BLaER1 treated with 17β-estradiol and CSF1 and Interleukin-3, amounts not matched to agents 10 nM and 100 nM (cell line): ENCODE data around the gene CIP2A.
"Not testable (repeated sequence)": the region's sequence is repeated elsewhere in the genome, so short reads cannot be mapped to it uniquely, and the experiment has no call there.

Experiments
- H3K27ac ChIP-seq, 11 experiments: shearing (Covaris generic); formaldehyde crosslinking; 2 replicates each; pipeline ENCODE4 v1.8.1; 2022
- H3K27me3 ChIP-seq, 11 experiments: shearing (Covaris generic); formaldehyde crosslinking; 2 replicates each; pipeline ENCODE4 v1.8.1; 2022
- H3K36me3 ChIP-seq, 11 experiments: shearing (Covaris generic); formaldehyde crosslinking; 2 replicates each; pipeline ENCODE4 v1.8.1; 2022
- H3K4me1 ChIP-seq, 10 experiments: shearing (Covaris generic); formaldehyde crosslinking; 2 replicates each; pipeline ENCODE4 v1.8.1; 2022
- H3K4me2 ChIP-seq, 11 experiments: shearing (Covaris generic); formaldehyde crosslinking; 2 replicates each; pipeline ENCODE4 v1.8.1; 2022
- H3K4me3 ChIP-seq, 10 experiments: shearing (Covaris generic); formaldehyde crosslinking; 2 replicates each; pipeline ENCODE4 v1.8.1; 2022
- H3K9ac ChIP-seq, 11 experiments: shearing (Covaris generic); formaldehyde crosslinking; 2 replicates each; pipeline ENCODE4 v1.8.1; 2022
- H3K9me3 ChIP-seq, 11 experiments: shearing (Covaris generic); formaldehyde crosslinking; replicated peaks in 1 of 11; 2 replicates each; pipeline ENCODE4 v1.8.1; 2022
- H4K20me1 ChIP-seq, 11 experiments: shearing (Covaris generic); formaldehyde crosslinking; 2 replicates each; pipeline ENCODE4 v1.8.1; 2022
- Cebpa-rat ChIP-seq, 11 experiments: shearing (Covaris generic); IDR thresholded peaks; 2 replicates each; pipeline ENCODE4 v1.8.1; 2022

Gene CIP2A

DNA sequence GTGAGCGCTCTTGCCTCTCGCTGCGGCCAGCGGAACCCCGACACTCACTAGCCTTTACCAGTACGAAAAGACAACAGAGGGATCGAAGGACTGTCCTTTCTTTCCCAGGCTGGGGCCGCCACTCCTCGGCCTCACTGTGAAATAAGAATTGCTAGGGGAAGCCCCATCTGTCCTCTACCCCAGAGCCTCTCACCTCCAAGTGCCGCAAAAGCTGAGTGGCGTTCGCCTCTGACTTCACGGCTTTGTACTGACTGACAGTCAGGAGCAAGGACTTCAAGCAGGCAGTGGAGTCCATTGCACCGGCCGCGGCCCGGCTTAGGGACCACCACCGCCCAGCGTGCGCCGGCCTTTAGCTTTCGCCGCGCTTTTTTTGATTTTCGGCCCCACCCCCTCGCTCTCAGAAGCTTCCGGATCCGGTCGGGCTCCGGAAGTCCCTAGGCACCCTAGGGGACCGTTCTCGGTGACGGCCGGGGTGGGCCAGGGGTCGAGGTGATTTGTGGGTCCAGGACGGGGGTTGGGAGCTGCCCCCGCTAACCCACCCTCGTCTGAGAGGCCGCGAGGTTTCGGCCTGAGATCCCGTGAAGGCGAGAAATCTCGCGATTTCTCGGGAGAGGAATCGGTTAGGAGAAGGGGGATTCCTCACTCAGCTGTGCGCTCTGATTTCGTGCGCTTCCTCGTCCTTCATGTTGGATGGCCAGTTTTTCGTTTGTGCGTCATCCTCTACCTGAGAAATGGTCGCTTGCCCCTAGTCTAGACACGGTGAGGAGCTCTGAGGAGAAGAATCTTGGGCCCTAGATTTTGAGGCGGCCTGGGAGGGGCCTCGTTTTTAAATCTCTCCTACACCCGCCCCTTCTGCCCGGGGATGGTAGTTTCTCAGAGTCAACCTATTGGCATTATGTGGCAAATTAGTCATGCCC lies at the start of gene CIP2A, which contains the start of gene DZIP3:
Gene CIP2A, minus strand, starts transcription at position 358 of the 917 bp plus-strand sequence. Its CDS starts 63 bp downstream, at position 295.
Gene DZIP3, plus strand, starts transcription at position 642 of the 917 bp plus-strand sequence. CDS start 15,685 bp downstream, outside the sequence.
- Histone ChIP-seq H3K36me3 (peaks cover under 1 to 30% (median 13%) of the 10 kb centered on the region in 11 experiments; a peak in 18 of 22 replicates), H3K4me3 (peak within 1 kb of the TSS; percentile 70 to 90 (median 84)), H3K4me2 (peak within 1 kb of the TSS; percentile 74 to 92 (median 85)), H3K27ac (peak within 1 kb of the TSS; percentile 90 to 97 (median 95)), H4K20me1 (peaks cover 0 to 27% (median 10%) of the 10 kb centered on the region in 11 experiments; a peak in 9 of 22 replicates), H3K4me1 (peaks cover 25 to 40% (median 31%) of the 10 kb centered on the region in 10 experiments), H3K9ac (peak within 1 kb of the TSS; percentile 91 to 97 (median 94)), H3K27me3 (no peaks in the 10 kb centered on the region), H3K9me3 (no peaks in the 10 kb centered on the region)
- TF ChIP-seq Cebpa-rat (IDR thresholded peaks at IDR 0.05): no peak

DNA sequence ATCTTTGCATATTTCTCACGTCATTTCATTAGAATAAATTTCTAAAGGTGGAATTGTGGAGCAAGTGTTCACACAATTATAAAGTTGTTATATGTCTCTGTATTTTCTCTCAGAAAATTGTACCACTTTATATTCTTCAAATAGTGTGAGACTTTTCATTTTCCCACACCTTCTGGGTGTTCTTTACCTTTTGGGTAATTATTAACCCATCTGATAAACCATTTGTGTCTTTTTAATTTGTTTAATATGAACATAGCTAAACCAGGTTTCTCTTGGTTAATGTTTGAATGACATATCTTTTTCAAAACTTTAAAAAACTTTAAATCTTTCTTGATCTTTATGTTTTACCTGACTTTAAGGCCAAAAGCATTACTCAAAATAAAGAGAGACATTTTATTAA lies 40.7 kb upstream of the CIP2A start:
- Histone ChIP-seq H3K4me1 (peaks cover 0 to 3% (median 0%) of the 10 kb centered on the region in 10 experiments; a peak in 2 of 20 replicates), H3K36me3 (no peaks in the 10 kb centered on the region), H3K9me3 (no peaks in the 10 kb centered on the region), H3K4me3 (no peak overlapping the region), H3K27ac (no peak overlapping the region), H4K20me1 (no peaks in the 10 kb centered on the region), H3K9ac (no peak overlapping the region), H3K4me2 (no peak overlapping the region), H3K27me3 (no peaks in the 10 kb centered on the region)
- no peak for TF ChIP-seq Cebpa-rat (IDR thresholded peaks at IDR 0.05)

DNA sequence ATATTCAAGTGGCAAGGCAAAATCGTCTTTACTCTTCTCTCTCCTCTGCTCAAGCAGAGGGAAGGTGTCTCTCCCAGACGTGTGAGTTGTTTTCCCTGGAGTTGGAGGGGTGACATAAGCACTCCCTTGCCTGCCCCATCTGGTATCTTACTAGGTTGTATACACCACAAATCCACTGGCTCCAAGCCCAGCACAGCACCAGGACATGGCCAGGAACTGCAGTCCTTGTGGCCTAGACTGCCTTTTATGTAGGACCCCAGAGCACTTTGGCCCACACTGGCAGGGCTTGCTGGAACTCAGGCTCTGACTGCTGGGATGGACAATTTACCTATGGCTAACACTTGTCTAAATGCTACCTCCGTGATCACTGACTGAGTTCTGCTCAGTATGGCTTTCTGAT lies 34.3 kb upstream of the CIP2A start:
- Histone ChIP-seq H4K20me1 (no peaks in the 10 kb centered on the region), H3K9me3 (no peaks in the 10 kb centered on the region), H3K9ac (no peak overlapping the region), H3K4me3 (no peak overlapping the region), H3K4me2 (no peak overlapping the region), H3K27ac (no peak overlapping the region), H3K27me3 (no peaks in the 10 kb centered on the region), H3K4me1 (no peaks in the 10 kb centered on the region), H3K36me3 (no peaks in the 10 kb centered on the region)
- TF ChIP-seq Cebpa-rat (IDR thresholded peaks at IDR 0.05): no peak

DNA sequence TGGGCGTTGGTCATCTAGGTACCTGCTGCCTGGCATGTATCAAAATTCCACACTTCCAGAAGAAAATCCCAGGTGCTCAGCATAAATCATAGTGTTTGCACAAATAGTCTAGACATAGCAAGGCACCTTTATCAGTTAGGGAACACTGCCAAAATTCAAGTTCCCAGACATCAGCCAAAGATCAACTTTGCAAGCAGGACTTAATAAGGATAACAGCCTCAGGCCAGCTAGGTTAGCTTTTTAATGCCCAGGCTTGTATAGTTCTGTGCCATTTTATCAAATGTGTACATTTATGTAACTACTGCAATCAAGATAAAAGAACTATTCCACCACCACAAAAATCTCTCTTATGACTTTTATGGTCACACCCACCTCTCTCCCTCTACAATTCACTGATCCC lies 31.0 kb upstream of the CIP2A start:
- H3K4me3 ChIP-seq: no peak overlapping the region
- H3K4me1 ChIP-seq: no peaks in the 10 kb centered on the region
- no peaks in the 10 kb centered on the region for H4K20me1 ChIP-seq
- no peak overlapping the region for H3K9ac ChIP-seq
- H3K27me3 ChIP-seq: no peaks in the 10 kb centered on the region
- no peaks in the 10 kb centered on the region for H3K36me3 ChIP-seq
- H3K4me2 ChIP-seq: no peak overlapping the region
- no peak overlapping the region for H3K27ac ChIP-seq
- H3K9me3 ChIP-seq: no peaks in the 10 kb centered on the region
- no peak for TF ChIP-seq Cebpa-rat (IDR thresholded peaks at IDR 0.05)

DNA sequence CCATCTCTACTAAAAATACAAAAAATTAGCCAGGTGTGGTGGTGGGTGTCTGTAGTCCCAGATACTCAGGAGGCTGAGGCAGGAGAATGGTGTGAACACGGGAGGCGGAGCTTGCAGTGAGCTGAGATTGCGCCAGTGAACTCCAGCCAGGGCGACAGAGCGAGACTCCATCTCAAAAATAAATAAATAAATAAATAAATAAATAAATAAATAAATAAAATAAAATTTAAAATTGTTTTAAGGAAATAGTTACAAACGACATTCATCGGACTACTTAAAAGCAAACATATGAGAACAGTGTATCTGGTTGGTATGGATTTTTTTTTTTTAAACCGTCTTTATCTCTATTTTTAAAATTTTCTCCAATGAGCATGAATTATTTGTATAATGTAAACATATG lies 26.9 kb upstream of the CIP2A start:
- not testable (repeated sequence) for H3K4me3 ChIP-seq, H3K9ac ChIP-seq, H4K20me1 ChIP-seq, H3K27ac ChIP-seq, H3K4me2 ChIP-seq, H3K4me1 ChIP-seq, H3K36me3 ChIP-seq, H3K9me3 ChIP-seq, H3K27me3 ChIP-seq

DNA sequence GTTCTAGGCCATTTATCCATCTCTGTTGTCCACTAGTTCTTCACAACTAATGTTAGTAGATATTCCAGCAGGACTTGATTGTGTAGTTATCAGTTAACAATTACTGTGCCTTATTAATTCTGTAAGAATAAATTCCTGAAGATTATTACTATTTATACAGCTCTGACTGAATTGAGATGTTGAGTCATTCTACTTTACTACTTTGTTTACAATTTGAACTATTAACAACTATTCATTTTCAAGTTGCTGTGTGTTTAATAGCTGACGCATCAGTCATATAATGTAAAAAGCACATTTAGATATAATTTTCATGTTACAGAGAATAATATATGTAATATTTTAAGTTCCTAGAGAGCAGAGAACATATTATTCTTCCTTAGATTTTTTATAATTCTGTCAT lies 21.4 kb upstream of the CIP2A start:
- no peak overlapping the region for H3K4me3 ChIP-seq
- no peak for TF ChIP-seq Cebpa-rat (IDR thresholded peaks at IDR 0.05)
- no peaks in the 10 kb centered on the region for H4K20me1 ChIP-seq
- no peaks in the 10 kb centered on the region for H3K27me3 ChIP-seq
- no peak overlapping the region for H3K9ac ChIP-seq
- no peak overlapping the region for H3K4me2 ChIP-seq
- no peaks in the 10 kb centered on the region; a peak in 2 of 22 replicates for H3K36me3 ChIP-seq
- no peak overlapping the region for H3K27ac ChIP-seq
- no peaks in the 10 kb centered on the region for H3K9me3 ChIP-seq
- no peaks in the 10 kb centered on the region for H3K4me1 ChIP-seq

DNA sequence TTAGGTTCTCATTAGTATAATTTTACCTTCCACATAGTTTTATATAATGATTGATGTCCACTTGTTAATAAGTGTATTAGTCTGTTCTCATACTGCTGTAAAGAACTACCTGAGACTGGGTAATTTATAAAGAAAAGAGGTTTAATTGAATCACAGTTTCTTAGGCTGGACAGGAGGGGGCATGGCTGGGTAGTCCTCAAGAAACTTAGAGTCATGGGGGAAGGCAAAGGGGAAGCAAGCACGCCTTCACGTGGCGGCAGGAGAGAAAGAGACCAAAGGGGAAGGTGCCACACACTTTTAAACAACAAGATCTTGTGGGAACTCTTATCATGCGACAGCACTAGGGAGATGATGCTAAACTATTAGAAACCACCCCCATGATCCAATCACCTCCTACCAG lies 19.5 kb upstream of the CIP2A start:
- Histone ChIP-seq H4K20me1 (no peaks in the 10 kb centered on the region), H3K27me3 (no peaks in the 10 kb centered on the region), H3K9me3 (no peaks in the 10 kb centered on the region; a peak in 1 of 22 replicates), H3K36me3 (no peaks in the 10 kb centered on the region; a peak in 2 of 22 replicates), H3K9ac (no peak overlapping the region), H3K4me3 (no peak overlapping the region), H3K4me1 (peaks cover 0 to 10% (median 5%) of the 10 kb centered on the region in 10 experiments; a peak in 9 of 20 replicates), H3K4me2 (no peak overlapping the region), H3K27ac (no peak overlapping the region)
- no peak for TF ChIP-seq Cebpa-rat (IDR thresholded peaks at IDR 0.05)

DNA sequence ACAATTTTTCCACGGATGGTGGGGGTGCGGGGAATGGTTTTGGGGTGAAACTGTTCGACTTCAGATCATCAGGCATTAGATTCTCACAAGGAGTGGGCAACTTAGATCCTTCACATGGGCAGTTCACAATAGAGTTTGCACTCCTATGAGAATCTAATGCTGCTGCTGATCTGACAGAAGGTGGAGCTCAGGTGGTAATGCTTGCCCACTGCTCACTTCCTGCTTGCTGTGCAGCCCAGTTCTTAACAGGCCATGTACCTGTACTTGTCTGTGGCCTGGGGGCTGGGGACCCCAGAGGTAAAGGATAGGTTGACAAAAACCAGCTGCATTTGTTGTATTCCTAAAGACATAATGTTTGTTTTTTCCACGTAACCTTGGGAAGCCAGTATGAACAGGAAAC lies 16.3 kb upstream of the CIP2A start:
- peaks cover 0 to 13% (median 7%) of the 10 kb centered on the region in 10 experiments; a peak in 10 of 20 replicates for H3K4me1 ChIP-seq
- no peaks in the 10 kb centered on the region for H4K20me1 ChIP-seq
- no peak overlapping the region for H3K4me2 ChIP-seq
- H3K27me3 ChIP-seq: no peaks in the 10 kb centered on the region
- H3K4me3 ChIP-seq: no peak overlapping the region
- no peak overlapping the region for H3K9ac ChIP-seq
- no peak overlapping the region for H3K27ac ChIP-seq
- peaks cover 7 to 19% (median 14%) of the 10 kb centered on the region in 11 experiments; a peak in 20 of 22 replicates for H3K9me3 ChIP-seq
- TF ChIP-seq Cebpa-rat (IDR thresholded peaks at IDR 0.05): no peak
- no peaks in the 10 kb centered on the region for H3K36me3 ChIP-seq

DNA sequence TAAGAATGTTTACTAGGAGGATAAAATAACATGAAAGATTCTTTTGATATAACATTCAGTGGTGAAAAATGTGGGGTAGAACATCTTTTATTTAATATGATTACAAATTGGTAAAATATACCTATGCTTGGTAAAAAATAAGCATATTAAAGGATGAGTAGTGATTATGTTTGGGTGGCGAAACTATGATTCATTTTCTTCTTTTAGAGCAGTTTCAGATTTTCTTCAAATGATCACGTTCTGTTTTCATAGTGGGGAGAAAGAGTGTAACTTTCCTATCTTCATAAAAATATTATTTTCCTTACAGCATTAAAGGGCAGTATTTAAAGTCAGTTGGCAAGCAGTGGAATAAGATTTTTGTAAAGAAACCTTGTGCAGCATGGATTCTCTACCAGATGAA lies 15.8 kb upstream of the CIP2A start:
- Histone ChIP-seq H3K4me3 (no peak overlapping the region), H3K27me3 (no peaks in the 10 kb centered on the region)
- TF ChIP-seq Cebpa-rat (IDR thresholded peaks at IDR 0.05): no peak

More for the DNA sequence above, 15.8 kb upstream of the CIP2A start:
- Histone ChIP-seq H3K4me1 (peaks cover 0 to 13% (median 7%) of the 10 kb centered on the region in 10 experiments; a peak in 10 of 20 replicates), H3K9me3 (peaks cover 7 to 19% (median 14%) of the 10 kb centered on the region in 11 experiments; a peak in 20 of 22 replicates), H3K27ac (no peak overlapping the region), H3K9ac (no peak overlapping the region), H3K4me2 (no peak overlapping the region), H4K20me1 (no peaks in the 10 kb centered on the region), H3K36me3 (no peaks in the 10 kb centered on the region)
